Tibial artery (tissue), 4 donors: ENCODE measurements around the gene LSR.

Experiments
- DNase-seq, 2 donors: peaks; one replicate each; pipeline ENCODE4 v3.0.0-alpha.2; 2019
- H3K27ac ChIP-seq, 2 donors: fragments of 200-600 bp; sonication (generic) in 1 of 2; 1 replicate in 1 of 2; 2 replicates in 1 of 2; pipeline ENCODE4 v1.5.1; 2018 to 2019; ENCODE audit warnings: mild to moderate bottlenecking in 1 of 2
- H3K27me3 ChIP-seq, 2 donors: fragments of 200-600 bp; sonication (generic) in 1 of 2; one replicate each; pipeline versions ENCODE4 v1.5.1 to v1.6.0; 2016 to 2019
- H3K36me3 ChIP-seq, 3 donors: fragments of 200-600 bp; sonication (generic) in 2 of 3; one replicate each; pipeline ENCODE4 v1.5.1; 2016 to 2019; ENCODE audit warnings: mild to moderate bottlenecking in 2 of 3
- H3K4me1 ChIP-seq, 4 donors: fragments of 200-600 bp; sonication (generic) in 2 of 4; 1 replicate in 3 of 4; 2 replicates in 1 of 4; pipeline ENCODE4 v1.5.1; 2016 to 2019
- H3K4me3 ChIP-seq, 2 donors: fragments of 200-600 bp; sonication (generic) in 1 of 2; 1 replicate in 1 of 2; 2 replicates in 1 of 2; pipeline ENCODE4 v1.5.1; 2018 to 2019; ENCODE audit warnings: mild to moderate bottlenecking in 2 of 2
- H3K9me3 ChIP-seq, 3 donors: fragments of 200-600 bp; sonication (generic) in 1 of 3; one replicate each; pipeline ENCODE4 v1.5.1; 2016 to 2019
- intact Hi-C: fragments of 100-400 bp; cut with DNase I; formaldehyde crosslinking; loops from one replicate; pipeline ENCODE4 v1.15.0; 2023; ENCODE audit warnings: low total_unique reads
- TF ChIP-seq, protein P1 (sequence below), 2 experiments: fragments of 200-600 bp in 1 of 2; fragments of 450-650 bp in 1 of 2; IDR thresholded peaks; one replicate each; pipeline ENCODE4 v1.5.1; 2017 to 2019; ENCODE audit warnings: antibody characterized with exemption in 2 of 2, mild to moderate bottlenecking in 1 of 2, moderate library complexity in 1 of 2

LSR gene

DNA sequence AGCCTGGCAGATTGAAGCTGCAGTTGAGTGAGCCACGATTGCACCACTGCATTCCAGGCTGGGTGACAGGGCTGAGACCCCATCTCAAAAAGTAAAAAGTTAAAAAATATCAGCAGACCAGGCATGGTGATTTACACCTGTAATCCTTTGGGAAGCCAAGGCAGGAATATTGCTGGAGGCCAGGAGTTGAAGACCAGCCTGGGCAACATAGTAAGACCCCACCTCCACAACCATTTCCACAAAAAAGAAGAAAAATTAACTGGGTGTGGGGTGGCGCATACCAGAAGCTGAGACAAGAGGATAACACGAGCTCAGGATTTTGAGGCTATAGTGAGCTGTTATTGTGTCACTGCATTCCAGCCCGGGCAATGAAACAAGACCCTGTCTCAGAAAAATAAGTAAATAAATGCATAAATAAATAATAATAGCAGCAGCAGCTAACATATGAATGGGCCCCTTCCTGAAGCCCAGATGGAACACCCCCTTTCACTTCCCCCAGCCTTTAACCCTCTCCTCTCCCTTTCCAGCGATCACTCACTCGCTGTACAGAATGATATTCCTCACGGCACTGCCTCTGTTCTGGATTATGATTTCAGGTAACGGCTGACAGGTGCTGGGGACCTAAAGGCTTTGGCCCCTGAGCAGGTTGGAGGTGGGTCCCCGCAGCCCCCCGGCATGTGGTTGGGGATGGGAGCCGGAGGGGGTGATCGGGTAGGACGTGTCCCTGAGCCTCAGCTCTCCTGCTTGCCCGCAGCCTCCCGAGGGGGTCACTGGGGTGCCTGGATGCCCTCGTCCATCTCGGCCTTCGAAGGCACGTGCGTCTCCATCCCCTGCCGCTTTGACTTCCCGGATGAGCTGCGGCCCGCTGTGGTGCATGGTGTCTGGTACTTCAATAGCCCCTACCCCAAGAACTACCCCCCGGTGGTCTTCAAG is 46.3 kb downstream of the LSR start:
- H3K9me3 ChIP-seq, result no peaks in the 10 kb centered on the region
- H3K27ac ChIP-seq, result no peak overlapping the region
- intact Hi-C loops, result no loop called here
- peaks cover 0 to 90% of the 10 kb centered on the region in 2 donors for H3K27me3 ChIP-seq
- H3K4me1 ChIP-seq, result no peaks in the 10 kb centered on the region
- no peak for DNase-seq
- TF ChIP-seq, protein P1, sequence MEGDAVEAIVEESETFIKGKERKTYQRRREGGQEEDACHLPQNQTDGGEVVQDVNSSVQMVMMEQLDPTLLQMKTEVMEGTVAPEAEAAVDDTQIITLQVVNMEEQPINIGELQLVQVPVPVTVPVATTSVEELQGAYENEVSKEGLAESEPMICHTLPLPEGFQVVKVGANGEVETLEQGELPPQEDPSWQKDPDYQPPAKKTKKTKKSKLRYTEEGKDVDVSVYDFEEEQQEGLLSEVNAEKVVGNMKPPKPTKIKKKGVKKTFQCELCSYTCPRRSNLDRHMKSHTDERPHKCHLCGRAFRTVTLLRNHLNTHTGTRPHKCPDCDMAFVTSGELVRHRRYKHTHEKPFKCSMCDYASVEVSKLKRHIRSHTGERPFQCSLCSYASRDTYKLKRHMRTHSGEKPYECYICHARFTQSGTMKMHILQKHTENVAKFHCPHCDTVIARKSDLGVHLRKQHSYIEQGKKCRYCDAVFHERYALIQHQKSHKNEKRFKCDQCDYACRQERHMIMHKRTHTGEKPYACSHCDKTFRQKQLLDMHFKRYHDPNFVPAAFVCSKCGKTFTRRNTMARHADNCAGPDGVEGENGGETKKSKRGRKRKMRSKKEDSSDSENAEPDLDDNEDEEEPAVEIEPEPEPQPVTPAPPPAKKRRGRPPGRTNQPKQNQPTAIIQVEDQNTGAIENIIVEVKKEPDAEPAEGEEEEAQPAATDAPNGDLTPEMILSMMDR (IDR thresholded peaks at IDR 0.05), result no peak
- H3K36me3 ChIP-seq, result no peaks in the 10 kb centered on the region
- no peak overlapping the region for H3K4me3 ChIP-seq

GRCh38 chr19:35295792-35296462 is 47.1 kb downstream of the LSR start:
- H3K36me3 ChIP-seq, result no peaks in the 10 kb centered on the region
- no peaks in the 10 kb centered on the region for H3K4me1 ChIP-seq
- intact Hi-C loops, result no loop called here
- DNase-seq, result no peak
- no peak overlapping the region for H3K27ac ChIP-seq
- H3K9me3 ChIP-seq, result no peaks in the 10 kb centered on the region
- no peak overlapping the region for H3K4me3 ChIP-seq
- TF ChIP-seq, protein P1 (IDR thresholded peaks at IDR 0.05), result no peak
- H3K27me3 ChIP-seq, result peaks cover 0 to 90% of the 10 kb centered on the region in 2 donors

GRCh38 chr19:35296644-35297514 is 48.1 kb downstream of the LSR start:
- H3K27me3 ChIP-seq, result peaks cover 0 to 82% of the 10 kb centered on the region in 2 donors
- no peak overlapping the region for H3K27ac ChIP-seq
- no peaks in the 10 kb centered on the region for H3K4me1 ChIP-seq
- no peaks in the 10 kb centered on the region for H3K36me3 ChIP-seq
- H3K9me3 ChIP-seq, result no peaks in the 10 kb centered on the region
- DNase-seq, result no peak
- intact Hi-C loops, result no loop called here
- TF ChIP-seq, protein P1 (IDR thresholded peaks at IDR 0.05), result no peak
- no peak overlapping the region for H3K4me3 ChIP-seq

DNA sequence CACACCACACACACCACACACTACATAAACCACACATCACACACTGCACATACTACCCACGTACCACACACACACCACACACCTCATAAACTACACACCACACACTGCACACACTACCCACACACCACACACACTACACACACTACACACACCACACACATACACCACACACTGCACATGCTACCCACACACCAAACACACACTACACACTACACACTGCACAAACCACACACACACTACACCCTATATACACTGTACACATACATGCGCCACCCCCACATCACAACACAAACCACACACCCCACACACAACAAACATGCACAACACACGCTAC is 48.7 kb downstream of the LSR start:
- no peaks in the 10 kb centered on the region for H3K36me3 ChIP-seq
- no peak for DNase-seq
- TF ChIP-seq, protein P1 (IDR thresholded peaks at IDR 0.05), result no peak
- H3K4me3 ChIP-seq, result no peak overlapping the region
- H3K4me1 ChIP-seq, result no peaks in the 10 kb centered on the region
- intact Hi-C loops, result no loop called here
- H3K9me3 ChIP-seq, result no peaks in the 10 kb centered on the region
- no peak overlapping the region for H3K27ac ChIP-seq
- H3K27me3 ChIP-seq, result peaks cover 0 to 78% of the 10 kb centered on the region in 2 donors

- DNase-seq, result no peak
- intact Hi-C loops, result no loop called here
- TF ChIP-seq, protein P1 (IDR thresholded peaks at IDR 0.05), result no peak
- Histone ChIP-seq H3K27me3 (peaks cover 0 to 77% of the 10 kb centered on the region in 2 donors), H3K4me3 (no peak overlapping the region), H3K9me3 (no peaks in the 10 kb centered on the region), H3K27ac (no peak overlapping the region), H3K4me1 (no peaks in the 10 kb centered on the region), H3K36me3 (no peaks in the 10 kb centered on the region)
These were observed 49.1 kb downstream of the LSR start for GRCh38 chr19:35297922-35298321.
